IPS DF 4.7 (cell line): ENCODE results near the gene NTN1.

ENCODE experiments used
- DNase-seq: peaks from one replicate; pipeline ENCODE4 v3.0.0-alpha.2; 2013; ENCODE audit warnings: low spot score; ENCODE audit errors: extremely low read depth

The NTN1 gene

GRCh38 chr17:9230346-9230745 is 209.0 kb downstream of the NTN1 start:
- DNase-seq = no peak

GRCh38 chr17:9230861-9231260 is 209.6 kb downstream of the NTN1 start:
- no peak for DNase-seq

- DNase-seq = no peak
These were observed 210.3 kb downstream of the NTN1 start for GRCh38 chr17:9231449-9232154.

- no peak for DNase-seq
These were observed 210.8 kb downstream of the NTN1 start for GRCh38 chr17:9232155-9232475.

- DNase-seq = no peak
These were observed 211.4 kb downstream of the NTN1 start for GRCh38 chr17:9232591-9233270.

- no peak for DNase-seq
These were observed 211.9 kb downstream of the NTN1 start for GRCh38 chr17:9233271-9233599.

GRCh38 chr17:9233761-9234160 is 212.5 kb downstream of the NTN1 start:
- DNase-seq = no peak

GRCh38 chr17:9234389-9234945 is 213.2 kb downstream of the NTN1 start:
- DNase-seq = no peak

GRCh38 chr17:9235346-9235745 is 214.0 kb downstream of the NTN1 start:
- DNase-seq = no peak

GRCh38 chr17:9236286-9237052 is 215.2 kb downstream of the NTN1 start:
- DNase-seq = no peak

GRCh38 chr17:9237053-9237410 is 215.7 kb downstream of the NTN1 start:
- no peak for DNase-seq

- DNase-seq = no peak
These were observed 216.5 kb downstream of the NTN1 start for GRCh38 chr17:9237661-9238301.

GRCh38 chr17:9238340-9239245 is 217.3 kb downstream of the NTN1 start:
- no peak for DNase-seq

GRCh38 chr17:9239246-9239792 is 218.0 kb downstream of the NTN1 start:
- no peak for DNase-seq

- no peak for DNase-seq
These were observed 218.7 kb downstream of the NTN1 start for GRCh38 chr17:9239793-9240658.

GRCh38 chr17:9240659-9241370 is 219.5 kb downstream of the NTN1 start:
- DNase-seq = no peak

GRCh38 chr17:9241371-9241712 is 220.0 kb downstream of the NTN1 start:
- no peak for DNase-seq

- DNase-seq = no peak
These were observed 220.6 kb downstream of the NTN1 start for GRCh38 chr17:9241774-9242496.
